ENCODE measurements around the gene CPEB4.

CPEB4 gene

GRCh38 chr5:173853370-173854131 lies 34.6 kb upstream of the CPEB4 start:
- DNase-seq (ENCODE audit: extremely low read depth, low read depth) = no peak
- no peak overlapping the region for H3K4me3 ChIP-seq (replicated peaks; ENCODE audit: low read depth, low read length)
- no peak for TF ChIP-seq CTCF (IDR thresholded peaks at IDR 0.05; ENCODE audit: low read depth, low read length, missing control alignments)

DNA sequence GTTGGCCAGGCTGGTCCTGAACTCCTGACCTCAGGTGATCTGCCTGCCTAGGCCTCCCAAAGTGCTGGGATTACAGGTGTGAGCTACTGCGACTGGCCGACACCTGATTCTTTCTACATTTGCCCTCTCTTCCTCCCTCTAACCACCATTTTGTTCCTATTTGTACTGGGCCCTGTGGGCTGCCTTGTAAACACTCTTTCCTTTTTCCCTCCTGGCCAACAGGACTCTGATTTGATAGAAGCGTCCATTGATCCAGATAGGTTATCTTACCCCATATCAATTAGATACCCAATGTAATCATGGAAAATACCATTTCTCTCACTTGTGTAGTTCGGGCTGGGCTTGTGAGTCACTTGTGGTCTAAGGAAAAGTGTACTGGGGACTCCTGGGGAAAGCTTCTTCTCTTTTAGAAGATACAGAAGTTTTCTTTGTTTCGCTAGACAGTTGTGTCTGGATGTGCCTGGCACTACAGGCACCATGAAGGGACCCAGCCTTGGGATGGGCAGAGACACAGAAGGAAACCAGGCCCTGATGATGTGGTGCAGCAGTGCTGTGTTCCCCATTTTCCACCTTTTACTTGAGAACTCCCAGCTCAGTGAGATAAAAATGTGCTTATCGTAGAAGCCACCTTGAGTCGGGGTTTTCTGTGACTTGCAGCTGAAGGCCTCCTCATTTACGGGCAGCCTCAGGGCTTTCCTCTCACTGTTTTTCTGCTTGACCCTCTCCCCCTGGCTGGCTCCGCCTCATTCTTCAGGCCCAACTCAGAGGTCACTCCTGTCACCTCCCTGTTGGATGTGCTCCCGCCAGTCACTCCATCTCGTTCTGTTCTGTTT lies 32.8 kb upstream of the CPEB4 start:
- TF ChIP-seq CTCF (IDR thresholded peaks at IDR 0.05; ENCODE audit: low read depth, low read length, missing control alignments) = no peak
- H3K4me3 ChIP-seq (replicated peaks; ENCODE audit: low read depth, low read length) = no peak overlapping the region
- no peak for DNase-seq (ENCODE audit: extremely low read depth, low read depth)

GRCh38 chr5:173855995-173856656 lies 32.0 kb upstream of the CPEB4 start:
- no peak overlapping the region for H3K4me3 ChIP-seq (replicated peaks; ENCODE audit: low read depth, low read length)
- no peak for TF ChIP-seq CTCF (IDR thresholded peaks at IDR 0.05; ENCODE audit: low read depth, low read length, missing control alignments)
- no peak for DNase-seq (ENCODE audit: extremely low read depth, low read depth)

DNA sequence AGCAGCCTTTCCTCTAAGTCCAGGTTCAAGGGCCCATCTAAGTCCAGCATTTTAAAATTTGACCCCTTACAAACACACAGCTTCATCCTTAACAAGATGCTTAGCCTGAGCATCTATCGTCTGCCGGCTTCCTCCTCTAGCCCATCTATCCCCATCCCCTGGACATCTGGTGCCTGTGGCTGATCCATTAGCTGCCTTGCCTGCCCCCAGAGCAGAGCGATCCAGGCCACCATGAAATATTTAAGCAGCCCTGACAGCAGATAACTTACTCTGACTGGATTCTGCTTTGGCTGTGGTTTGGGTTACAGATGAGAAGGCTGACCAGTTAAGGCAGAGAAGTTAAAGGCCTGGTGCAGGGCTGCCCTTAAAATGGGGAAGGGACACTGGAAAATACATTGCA lies 30.9 kb upstream of the CPEB4 start:
- no peak for DNase-seq (ENCODE audit: extremely low read depth, low read depth)
- H3K4me3 ChIP-seq (replicated peaks; ENCODE audit: low read depth, low read length) = no peak overlapping the region
- no peak for TF ChIP-seq CTCF (IDR thresholded peaks at IDR 0.05; ENCODE audit: low read depth, low read length, missing control alignments)

GRCh38 chr5:173858021-173858669 lies 30.0 kb upstream of the CPEB4 start:
- DNase-seq (ENCODE audit: extremely low read depth, low read depth) = no peak
- TF ChIP-seq CTCF (IDR thresholded peaks at IDR 0.05; ENCODE audit: low read depth, low read length, missing control alignments) = no peak
- no peak overlapping the region for H3K4me3 ChIP-seq (replicated peaks; ENCODE audit: low read depth, low read length)

DNA sequence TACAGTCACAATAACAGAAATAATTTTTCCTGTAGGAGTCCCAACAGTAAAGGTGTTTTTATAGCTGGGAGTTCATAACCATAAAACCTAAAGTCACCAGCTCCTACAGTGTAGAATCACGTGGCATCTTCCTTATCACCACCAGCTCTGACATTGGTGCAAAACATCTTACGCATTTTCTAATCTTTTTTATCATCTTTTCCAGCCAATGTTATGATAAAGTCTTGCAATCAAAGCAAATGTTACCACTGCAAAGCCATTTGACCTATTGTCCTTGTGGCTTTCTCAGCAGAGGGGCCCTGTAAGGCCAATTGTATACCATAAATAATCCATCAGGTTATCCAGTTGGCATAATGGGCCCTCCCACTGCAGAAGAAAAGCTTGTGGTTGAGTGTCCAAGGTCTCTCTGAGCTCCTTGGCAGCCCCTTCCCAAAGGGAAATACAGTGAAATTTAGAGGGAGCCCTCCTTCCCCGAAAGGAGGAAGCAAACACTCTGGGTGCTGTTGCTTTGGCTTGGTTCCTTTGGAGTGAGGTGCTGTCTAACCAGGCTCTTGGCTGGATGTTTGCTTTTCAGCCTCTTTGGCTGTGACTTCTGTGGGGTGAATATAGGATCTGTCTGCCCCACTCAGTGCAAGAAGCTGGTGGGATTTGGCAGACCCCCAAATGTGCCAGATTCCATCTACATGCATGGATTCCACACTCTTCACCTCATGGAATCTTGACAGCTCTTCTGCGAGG lies 29.3 kb upstream of the CPEB4 start:
- no peak for DNase-seq (ENCODE audit: extremely low read depth, low read depth)
- TF ChIP-seq CTCF (IDR thresholded peaks at IDR 0.05; ENCODE audit: low read depth, low read length, missing control alignments) = no peak
- H3K4me3 ChIP-seq (replicated peaks; ENCODE audit: low read depth, low read length) = no peak overlapping the region
